Fibroblast of pulmonary artery (primary cell): ENCODE measurements around the gene CHN2.
"Not testable (repeated sequence)": the region's sequence is repeated elsewhere in the genome, so short reads cannot be mapped to it uniquely, and the experiment has no call there.

Source experiments
- DNase-seq: peaks from one replicate; pipeline ENCODE4 v3.0.0-alpha.2; 2010; ENCODE audit warnings: low read depth
- H3K4me3 ChIP-seq: replicated peaks from 2 replicates; pipeline ENCODE4 v1.5.1; 2011; ENCODE audit warnings: low read depth, mild to moderate bottlenecking, control low read depth, low read length, moderate library complexity
- CTCF ChIP-seq: IDR thresholded peaks from 2 replicates; pipeline ENCODE4 v1.5.1; 2011; ENCODE audit warnings: mild to moderate bottlenecking, control low read depth, low read length, inconsistent platforms; ENCODE audit errors: missing control alignments

Gene CHN2

GRCh38 chr7:29511337-29511736, 316.8 kb downstream of the CHN2 start:
- DNase-seq, result no peak
- H3K4me3 ChIP-seq, result no peak overlapping the region
- no peak for TF ChIP-seq CTCF

GRCh38 chr7:29511851-29512250, 317.3 kb downstream of the CHN2 start:
- no peak for TF ChIP-seq CTCF
- no peak for DNase-seq
- H3K4me3 ChIP-seq, result no peak overlapping the region

- TF ChIP-seq CTCF, result no peak
- no peak for DNase-seq
- no peak overlapping the region for H3K4me3 ChIP-seq
Observed at GRCh38 chr7:29516491-29516890, 321.9 kb downstream of the CHN2 start.

- DNase-seq, result no peak
- H3K4me3 ChIP-seq, result no peak overlapping the region
- TF ChIP-seq CTCF, result no peak
Observed at GRCh38 chr7:29518616-29519015, 324.0 kb downstream of the CHN2 start.

GRCh38 chr7:29523728-29524127, 329.2 kb downstream of the CHN2 start:
- no peak for TF ChIP-seq CTCF
- H3K4me3 ChIP-seq, result no peak overlapping the region
- no peak for DNase-seq

- no peak for DNase-seq
- TF ChIP-seq CTCF, result no peak
- H3K4me3 ChIP-seq, result no peak overlapping the region
Observed at GRCh38 chr7:29527505-29528108, 333.0 kb downstream of the CHN2 start.

GRCh38 chr7:29528526-29528925, 334.0 kb downstream of the CHN2 start:
- not testable (repeated sequence) for DNase-seq, H3K4me3 ChIP-seq
